SHP77 treated with DMSO at 0.1 percent for 48 hours (cell line): ENCODE measurements around the gene CEACAM16.
"Not testable (repeated sequence)": the region's sequence is repeated elsewhere in the genome, so short reads cannot be mapped to it uniquely, and the experiment has no call there.

Experiments used
- DNase-seq: peaks from one replicate; lab custom pipeline; 2025; lab: John Stamatoyannopoulos, UW

CEACAM16 gene

GRCh38 chr19:44698492-44699201 is at the start of gene CEACAM16:
TSS of gene CEACAM16 (plus strand) at chr19:44699151. CDS start at chr19:44701457, 2,306 bp downstream.
- no peak for DNase-seq

GRCh38 chr19:44649578-44650145 is 49.3 kb upstream of the CEACAM16 start:
- DNase-seq = no peak

DNA sequence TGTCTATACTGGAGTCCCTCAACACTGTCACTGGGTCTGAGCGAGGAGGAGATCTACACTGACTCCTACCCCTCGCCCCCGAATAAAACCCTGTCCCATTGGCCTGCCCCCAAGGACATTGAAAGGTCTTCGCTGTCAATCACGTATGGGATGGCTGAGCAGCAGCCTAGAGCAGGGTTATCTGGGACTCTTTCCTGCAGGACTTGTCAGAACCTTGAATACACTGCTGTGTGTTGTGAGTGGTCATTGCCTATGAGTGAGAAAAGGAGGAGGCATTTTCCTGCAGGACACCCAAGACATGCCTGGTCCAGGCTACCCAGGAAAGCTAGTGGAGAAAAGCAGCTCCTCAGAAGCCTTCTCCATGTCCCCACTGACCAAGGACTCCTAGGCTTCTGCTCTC is 45.6 kb upstream of the CEACAM16 start:
- no peak for DNase-seq

DNA sequence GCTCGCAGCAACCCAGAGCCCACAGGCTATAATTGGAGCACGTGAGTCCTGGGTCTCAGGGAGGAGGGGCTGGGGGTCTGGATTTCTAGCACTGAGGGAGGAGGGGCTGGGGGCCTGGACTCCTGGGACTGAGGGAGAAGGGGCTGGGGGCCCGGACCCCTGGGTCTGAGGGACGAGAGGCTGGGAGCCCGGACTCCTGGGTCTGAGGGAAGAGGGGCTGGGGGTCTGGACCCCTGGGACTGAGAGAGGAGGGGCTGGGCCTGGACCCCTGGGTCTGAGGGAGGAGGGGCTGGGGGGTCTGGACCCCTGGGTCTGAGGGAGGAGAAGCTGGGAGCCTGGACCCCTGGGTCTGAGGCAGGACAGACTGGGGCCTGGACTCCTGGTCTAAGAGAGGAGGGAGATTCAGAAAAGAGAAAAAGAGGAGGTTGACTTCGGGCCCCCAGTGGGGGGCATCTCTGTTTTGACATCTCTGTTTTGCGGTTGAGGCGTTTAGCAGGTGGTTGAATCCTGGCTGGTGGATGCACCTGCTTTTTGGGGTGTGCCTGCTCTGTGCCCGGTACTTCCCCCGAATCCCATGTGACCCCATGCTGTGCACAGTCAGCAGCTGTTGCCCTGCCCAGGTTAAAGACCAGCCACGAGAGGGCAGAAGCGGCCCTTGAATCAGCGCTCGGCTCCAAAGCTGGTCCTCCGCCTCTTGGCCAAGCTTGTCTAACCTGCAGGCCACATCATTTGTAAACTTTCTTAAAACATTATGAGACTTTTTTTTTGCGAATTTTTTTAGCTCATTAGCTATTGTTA is 44.8 kb upstream of the CEACAM16 start:
- no peak for DNase-seq

GRCh38 chr19:44657211-44657921 is 41.6 kb upstream of the CEACAM16 start:
- no peak for DNase-seq

GRCh38 chr19:44658069-44658733 is 40.8 kb upstream of the CEACAM16 start:
- no peak for DNase-seq

DNA sequence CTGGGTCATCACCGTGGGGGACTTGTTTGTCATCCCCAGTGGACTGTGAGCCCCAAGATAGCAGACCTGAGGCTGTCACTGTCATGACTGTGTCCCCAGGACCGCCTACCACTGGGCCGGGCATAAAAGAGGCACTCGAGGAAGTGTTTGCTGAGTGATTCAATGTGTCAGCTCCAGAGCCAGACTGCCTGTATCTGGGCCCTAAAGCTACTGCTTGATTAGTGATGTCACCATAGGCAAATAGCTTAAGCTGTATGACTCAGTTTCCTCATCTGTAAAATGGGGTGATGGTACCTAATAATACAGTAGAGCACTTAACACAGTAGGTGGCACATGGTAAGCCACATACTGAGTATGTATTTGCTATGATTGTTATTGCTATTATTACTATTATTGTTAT is 38.9 kb upstream of the CEACAM16 start:
- no peak for DNase-seq

- DNase-seq = no peak
Observed at GRCh38 chr19:44661205-44661604, 37.7 kb upstream of the CEACAM16 start.

DNA sequence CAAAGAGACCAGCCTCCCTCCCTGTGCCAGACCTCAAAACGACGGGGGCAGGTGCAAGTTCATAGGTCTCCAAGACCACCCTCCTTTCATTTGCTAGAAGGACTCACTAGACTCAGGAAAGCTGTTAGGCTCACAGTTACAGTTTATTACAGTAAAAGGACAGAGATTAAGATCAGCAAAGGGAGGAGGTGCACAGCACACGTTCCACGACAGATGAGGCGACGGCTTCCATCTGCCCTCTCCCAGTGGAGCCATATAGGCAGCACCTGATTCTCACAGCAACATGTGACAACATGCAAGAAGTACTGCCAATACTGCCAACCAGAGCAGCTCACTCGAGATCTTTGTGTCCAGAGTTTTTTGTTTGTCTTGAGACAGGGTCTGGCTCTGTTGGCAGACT is 37.0 kb upstream of the CEACAM16 start:
- DNase-seq = no peak

GRCh38 chr19:44662691-44663385 is 36.1 kb upstream of the CEACAM16 start:
- DNase-seq = no peak

- DNase-seq = no peak
Observed at GRCh38 chr19:44663996-44664395, 35.0 kb upstream of the CEACAM16 start.

DNA sequence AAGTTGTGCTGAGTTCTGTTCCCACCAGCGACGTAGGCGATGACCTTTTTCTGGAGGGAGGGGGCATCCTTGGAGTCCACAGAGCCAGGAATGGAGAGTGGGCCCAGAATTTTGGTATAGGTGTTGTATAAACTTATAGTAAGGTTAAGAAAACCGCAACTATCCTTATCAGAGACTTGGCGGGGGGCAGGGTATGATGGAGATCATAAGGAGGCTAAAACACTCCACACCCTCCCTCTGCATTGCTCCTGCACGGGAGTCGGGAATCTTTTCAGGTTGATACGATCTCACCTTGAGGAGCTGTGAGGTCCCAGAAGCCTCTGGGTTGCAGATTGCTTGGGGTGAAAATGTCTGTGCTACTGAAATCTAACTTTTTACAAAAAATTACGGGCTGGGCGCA is 34.0 kb upstream of the CEACAM16 start:
- DNase-seq = no peak

DNA sequence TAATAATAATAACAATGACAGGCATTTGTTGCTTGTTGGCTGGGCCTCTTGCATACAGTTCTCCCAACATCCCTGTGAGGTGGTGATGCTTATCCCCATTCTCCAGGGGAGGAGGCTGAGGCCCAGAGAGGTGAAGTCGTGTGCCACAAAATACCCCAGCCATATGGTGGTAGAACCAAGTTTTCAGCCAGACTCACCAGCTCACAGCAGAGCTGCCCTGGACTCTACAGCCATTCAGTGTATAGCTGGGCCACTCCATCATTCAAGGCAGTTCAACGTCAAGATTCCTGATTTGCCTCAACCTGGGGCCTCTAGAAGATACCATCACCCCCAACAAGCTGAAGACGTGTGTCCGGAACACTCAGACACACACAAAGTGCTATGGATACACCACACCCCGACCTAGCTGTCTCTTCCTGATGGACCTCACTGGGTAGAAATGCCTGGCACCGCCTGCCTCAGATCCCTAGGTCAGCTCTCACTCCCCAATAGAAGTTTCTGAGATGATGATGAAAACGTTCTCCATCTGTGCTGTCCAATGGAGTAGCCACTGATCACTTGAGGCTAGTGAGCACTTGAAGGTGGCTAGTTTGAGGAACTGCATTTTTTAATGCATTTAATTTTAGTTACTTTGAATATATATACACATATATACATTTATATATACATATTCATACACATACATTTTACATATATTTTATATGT is 31.9 kb upstream of the CEACAM16 start:
- DNase-seq = no peak

DNA sequence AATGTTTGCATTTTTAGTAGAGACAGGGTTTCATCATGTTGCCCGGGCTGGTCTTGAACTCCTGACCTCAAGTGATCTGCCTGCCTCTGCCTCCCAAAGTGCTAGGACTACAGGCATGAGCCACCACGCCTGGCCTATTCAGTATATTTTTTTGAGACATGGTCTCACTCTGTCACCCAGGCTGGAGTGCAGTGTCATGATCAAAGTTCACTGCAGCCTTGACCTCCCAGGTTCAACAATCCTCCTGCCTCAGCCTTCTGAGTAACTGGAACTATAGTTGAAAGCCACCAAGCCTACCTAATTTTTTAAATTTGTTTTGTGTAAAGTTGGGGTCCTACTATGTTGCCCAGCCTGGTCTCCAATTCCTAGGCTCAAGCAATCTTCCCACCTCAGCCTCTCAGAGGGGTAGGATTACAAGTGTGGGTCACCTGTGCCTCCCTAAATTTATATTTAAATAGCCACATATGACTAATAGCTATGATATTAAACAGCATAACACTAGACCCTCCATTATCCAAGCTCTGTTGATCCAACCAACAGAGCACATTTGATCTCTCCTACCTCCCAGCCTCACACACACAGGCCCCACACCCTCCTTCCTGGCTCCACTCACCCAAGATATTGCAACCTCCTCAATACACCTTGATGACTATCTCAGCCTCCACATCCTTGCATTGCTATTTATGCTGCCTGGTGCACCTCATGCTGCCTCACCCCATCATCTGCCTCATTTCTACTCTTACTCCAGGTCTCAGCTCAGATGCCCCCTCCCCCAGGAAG is 29.8 kb upstream of the CEACAM16 start:
- DNase-seq = no peak

GRCh38 chr19:44670027-44670426 is 28.9 kb upstream of the CEACAM16 start:
- DNase-seq = not testable (repeated sequence)

DNA sequence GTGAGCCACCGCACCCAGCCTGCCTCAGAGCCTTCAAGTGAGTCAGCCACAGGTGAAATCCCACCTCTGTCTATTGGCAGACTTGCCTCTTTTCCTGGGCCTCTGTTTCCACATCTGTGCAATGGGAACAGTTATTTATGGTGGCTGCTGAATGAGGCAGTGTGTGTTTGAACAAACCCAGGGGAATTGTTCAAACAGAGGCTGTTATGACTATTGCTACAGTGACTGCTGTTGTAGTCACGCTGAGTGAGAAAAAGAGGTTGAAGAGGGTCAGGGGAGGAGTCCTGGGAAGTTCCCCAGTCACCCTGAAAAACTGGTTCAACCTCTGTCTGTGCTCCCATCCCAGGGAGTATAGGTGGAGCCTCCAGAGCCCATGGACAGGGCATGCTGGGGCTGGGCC is 27.6 kb upstream of the CEACAM16 start, which contains the start of gene CEACAM19:
CEACAM19 (plus strand) TSS at position 83 of the 400 bp plus-strand sequence. CDS start 450 bp downstream, outside the sequence.
- no peak for DNase-seq

DNA sequence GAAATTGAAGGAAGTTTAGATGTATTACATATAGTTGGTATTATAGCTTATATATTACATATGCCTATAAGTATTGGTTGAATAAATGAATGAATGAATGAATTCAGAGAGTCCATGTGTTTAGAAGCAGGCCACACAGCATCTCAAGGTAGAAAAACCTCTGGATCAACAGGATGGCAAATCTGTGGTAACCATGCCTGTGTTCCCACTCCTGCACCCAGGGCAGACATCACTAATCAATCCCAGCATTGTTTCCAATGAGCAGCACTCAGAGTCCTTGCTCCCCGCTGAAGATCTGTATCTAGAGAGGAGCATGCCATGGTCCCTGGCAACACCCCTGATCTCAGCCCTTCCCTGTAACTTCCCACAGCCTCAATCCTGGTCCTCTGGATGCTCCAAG is 26.7 kb upstream of the CEACAM16 start:
- no peak for DNase-seq

DNA sequence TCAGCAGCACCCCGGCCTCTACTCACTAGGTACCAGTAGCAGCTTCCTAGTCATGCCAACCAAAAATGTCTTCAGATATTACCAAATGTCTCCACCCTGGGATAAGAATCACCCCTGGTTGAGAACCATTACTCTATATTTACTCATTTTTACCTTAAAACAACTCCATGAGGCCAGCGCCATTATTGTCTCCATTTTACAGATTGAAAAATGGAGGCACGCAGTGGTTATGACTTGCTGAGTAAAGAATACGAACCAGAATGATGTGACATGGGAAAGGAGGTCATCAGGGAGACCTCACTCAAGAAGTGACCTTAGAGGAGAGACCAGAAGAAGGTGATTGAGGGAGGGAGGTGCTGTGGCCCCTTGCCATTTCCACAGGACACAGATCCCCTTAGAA is 25.4 kb upstream of the CEACAM16 start:
- DNase-seq = no peak

DNA sequence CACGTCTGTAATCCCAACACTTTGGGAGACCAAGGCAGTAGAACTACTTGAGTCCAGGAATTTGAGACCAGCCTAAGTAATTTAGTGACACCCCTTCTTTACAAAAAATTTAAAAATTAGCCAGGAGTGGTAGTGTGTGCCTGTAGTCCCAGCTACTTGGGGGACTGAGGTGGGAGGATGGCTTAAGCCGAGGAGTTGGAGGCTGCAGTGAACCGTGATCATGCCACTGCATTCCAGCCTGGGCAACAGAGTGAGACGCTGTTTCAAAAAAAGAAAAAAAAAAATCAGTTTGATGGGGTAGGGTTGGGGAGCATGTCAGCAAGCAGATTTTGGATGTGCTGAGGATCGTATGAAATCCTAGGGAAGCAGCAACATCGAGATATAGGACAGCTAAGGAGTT is 23.4 kb upstream of the CEACAM16 start:
- no peak for DNase-seq
